ENCODE results near the gene LDB3.

The LDB3 gene

GRCh38 chr10:86691333-86692022 lies 23.2 kb downstream of the LDB3 start:
- Histone ChIP-seq H3K27me3 (ENCODE audit: insufficient read depth, low read length) (no peaks in the 10 kb centered on the region), H3K9ac (ENCODE audit: low read depth, low read length) (no peak overlapping the region), H3K36me3 (ENCODE audit: insufficient read depth, low read depth, low read length) (no peaks in the 10 kb centered on the region), H3K4me1 (ENCODE audit: insufficient read depth, low read length) (peaks cover 4% of the 10 kb centered on the region; the same call in 1 of the 2 replicates), H3K9me3 (ENCODE audit: insufficient read depth, low read depth, low read length) (no peaks in the 10 kb centered on the region), H3K27ac (ENCODE audit: low read length) (no peak overlapping the region), H3K4me3 (ENCODE audit: low read length) (no peak overlapping the region)

- no peaks in the 10 kb centered on the region for H3K27me3 ChIP-seq (ENCODE audit: insufficient read depth, low read length)
- H3K9me3 ChIP-seq (ENCODE audit: insufficient read depth, low read depth, low read length): no peaks in the 10 kb centered on the region
- H3K4me1 ChIP-seq (ENCODE audit: insufficient read depth, low read length): peaks cover 4% of the 10 kb centered on the region; the same call in 1 of the 2 replicates
- no peak overlapping the region for H3K9ac ChIP-seq (ENCODE audit: low read depth, low read length)
- H3K27ac ChIP-seq (ENCODE audit: low read length): no peak overlapping the region
- H3K36me3 ChIP-seq (ENCODE audit: insufficient read depth, low read depth, low read length): no peaks in the 10 kb centered on the region
- no peak overlapping the region for H3K4me3 ChIP-seq (ENCODE audit: low read length)
These were observed 23.8 kb downstream of the LDB3 start for GRCh38 chr10:86692023-86692514.

GRCh38 chr10:86692664-86693063 lies 24.4 kb downstream of the LDB3 start:
- Histone ChIP-seq H3K27ac (ENCODE audit: low read length) (no peak overlapping the region), H3K36me3 (ENCODE audit: insufficient read depth, low read depth, low read length) (no peaks in the 10 kb centered on the region), H3K9me3 (ENCODE audit: insufficient read depth, low read depth, low read length) (no peaks in the 10 kb centered on the region), H3K4me3 (ENCODE audit: low read length) (no peak overlapping the region), H3K27me3 (ENCODE audit: insufficient read depth, low read length) (no peaks in the 10 kb centered on the region), H3K9ac (ENCODE audit: low read depth, low read length) (no peak overlapping the region), H3K4me1 (ENCODE audit: insufficient read depth, low read length) (peaks cover 4% of the 10 kb centered on the region; the same call in 1 of the 2 replicates)

- no peaks in the 10 kb centered on the region for H3K36me3 ChIP-seq (ENCODE audit: insufficient read depth, low read depth, low read length)
- no peaks in the 10 kb centered on the region for H3K9me3 ChIP-seq (ENCODE audit: insufficient read depth, low read depth, low read length)
- no peak overlapping the region for H3K9ac ChIP-seq (ENCODE audit: low read depth, low read length)
- no peaks in the 10 kb centered on the region for H3K27me3 ChIP-seq (ENCODE audit: insufficient read depth, low read length)
- H3K4me1 ChIP-seq (ENCODE audit: insufficient read depth, low read length): peaks cover 4% of the 10 kb centered on the region; the same call in 1 of the 2 replicates
- no peak overlapping the region for H3K4me3 ChIP-seq (ENCODE audit: low read length)
- no peak overlapping the region for H3K27ac ChIP-seq (ENCODE audit: low read length)
These were observed 25.0 kb downstream of the LDB3 start for GRCh38 chr10:86693275-86693674.

GRCh38 chr10:86693721-86694369 lies 25.5 kb downstream of the LDB3 start:
- Histone ChIP-seq H3K9me3 (ENCODE audit: insufficient read depth, low read depth, low read length) (no peaks in the 10 kb centered on the region), H3K27ac (ENCODE audit: low read length) (no peak overlapping the region), H3K4me1 (ENCODE audit: insufficient read depth, low read length) (peaks cover 4% of the 10 kb centered on the region; the same call in 1 of the 2 replicates), H3K36me3 (ENCODE audit: insufficient read depth, low read depth, low read length) (no peaks in the 10 kb centered on the region), H3K9ac (ENCODE audit: low read depth, low read length) (no peak overlapping the region), H3K4me3 (ENCODE audit: low read length) (no peak overlapping the region), H3K27me3 (ENCODE audit: insufficient read depth, low read length) (no peaks in the 10 kb centered on the region)

- Histone ChIP-seq H3K36me3 (ENCODE audit: insufficient read depth, low read depth, low read length) (no peaks in the 10 kb centered on the region), H3K27me3 (ENCODE audit: insufficient read depth, low read length) (no peaks in the 10 kb centered on the region), H3K4me3 (ENCODE audit: low read length) (no peak overlapping the region), H3K27ac (ENCODE audit: low read length) (no peak overlapping the region), H3K9me3 (ENCODE audit: insufficient read depth, low read depth, low read length) (no peaks in the 10 kb centered on the region), H3K9ac (ENCODE audit: low read depth, low read length) (no peak overlapping the region), H3K4me1 (ENCODE audit: insufficient read depth, low read length) (peaks cover 4% of the 10 kb centered on the region; the same call in 1 of the 2 replicates)
These were observed 30.1 kb downstream of the LDB3 start for GRCh38 chr10:86698207-86698940.

- Histone ChIP-seq H3K4me3 (ENCODE audit: low read length) (no peak overlapping the region), H3K9ac (ENCODE audit: low read depth, low read length) (no peak overlapping the region), H3K4me1 (ENCODE audit: insufficient read depth, low read length) (peaks cover under 1% of the 10 kb centered on the region; the same call in 1 of the 2 replicates), H3K36me3 (ENCODE audit: insufficient read depth, low read depth, low read length) (no peaks in the 10 kb centered on the region), H3K27me3 (ENCODE audit: insufficient read depth, low read length) (no peaks in the 10 kb centered on the region), H3K9me3 (ENCODE audit: insufficient read depth, low read depth, low read length) (no peaks in the 10 kb centered on the region), H3K27ac (ENCODE audit: low read length) (no peak overlapping the region)
These were observed 30.8 kb downstream of the LDB3 start for GRCh38 chr10:86699125-86699524.

GRCh38 chr10:86699541-86699940 lies 31.2 kb downstream of the LDB3 start:
- H3K27ac ChIP-seq (ENCODE audit: low read length): no peak overlapping the region
- no peaks in the 10 kb centered on the region for H3K36me3 ChIP-seq (ENCODE audit: insufficient read depth, low read depth, low read length)
- H3K27me3 ChIP-seq (ENCODE audit: insufficient read depth, low read length): no peaks in the 10 kb centered on the region

GRCh38 chr10:86699991-86700840 lies 31.9 kb downstream of the LDB3 start:
- no peaks in the 10 kb centered on the region for H3K27me3 ChIP-seq (ENCODE audit: insufficient read depth, low read length)
- no peak overlapping the region for H3K27ac ChIP-seq (ENCODE audit: low read length)

More at GRCh38 chr10:86699541-86699940, 31.2 kb downstream of the LDB3 start:
- no peaks in the 10 kb centered on the region for H3K4me1 ChIP-seq (ENCODE audit: insufficient read depth, low read length)
- H3K9ac ChIP-seq (ENCODE audit: low read depth, low read length): no peak overlapping the region
- H3K9me3 ChIP-seq (ENCODE audit: insufficient read depth, low read depth, low read length): no peaks in the 10 kb centered on the region
- H3K4me3 ChIP-seq (ENCODE audit: low read length): no peak overlapping the region

GRCh38 chr10:86700851-86701617 lies 32.7 kb downstream of the LDB3 start:
- H3K36me3 ChIP-seq (ENCODE audit: insufficient read depth, low read depth, low read length): no peaks in the 10 kb centered on the region
- 0 out of 2 replicates have a peak, but pooled peaks cover 3% of the 10 kb centered on the region for H3K4me1 ChIP-seq (ENCODE audit: insufficient read depth, low read length)
- H3K9ac ChIP-seq (ENCODE audit: low read depth, low read length): no peak overlapping the region
- no peak overlapping the region for H3K27ac ChIP-seq (ENCODE audit: low read length)
- no peak overlapping the region for H3K4me3 ChIP-seq (ENCODE audit: low read length)
- no peaks in the 10 kb centered on the region for H3K9me3 ChIP-seq (ENCODE audit: insufficient read depth, low read depth, low read length)
- no peaks in the 10 kb centered on the region for H3K27me3 ChIP-seq (ENCODE audit: insufficient read depth, low read length)

More at GRCh38 chr10:86699991-86700840, 31.9 kb downstream of the LDB3 start:
- Histone ChIP-seq H3K9ac (ENCODE audit: low read depth, low read length) (no peak overlapping the region), H3K36me3 (ENCODE audit: insufficient read depth, low read depth, low read length) (no peaks in the 10 kb centered on the region), H3K4me3 (ENCODE audit: low read length) (no peak overlapping the region), H3K9me3 (ENCODE audit: insufficient read depth, low read depth, low read length) (no peaks in the 10 kb centered on the region), H3K4me1 (ENCODE audit: insufficient read depth, low read length) (no peaks in the 10 kb centered on the region)

Data from iPS-20b (cell line).